SKM-1 treated with dmso at 0.1 percent for 144 hours (cell line): ENCODE data around the gene ACTMAP.

Source experiments
- DNase-seq: peaks from one replicate; lab custom pipeline; 2025; ENCODE audit not compliant: unreplicated experiment; lab: John Stamatoyannopoulos, UW

ACTMAP gene

DNA sequence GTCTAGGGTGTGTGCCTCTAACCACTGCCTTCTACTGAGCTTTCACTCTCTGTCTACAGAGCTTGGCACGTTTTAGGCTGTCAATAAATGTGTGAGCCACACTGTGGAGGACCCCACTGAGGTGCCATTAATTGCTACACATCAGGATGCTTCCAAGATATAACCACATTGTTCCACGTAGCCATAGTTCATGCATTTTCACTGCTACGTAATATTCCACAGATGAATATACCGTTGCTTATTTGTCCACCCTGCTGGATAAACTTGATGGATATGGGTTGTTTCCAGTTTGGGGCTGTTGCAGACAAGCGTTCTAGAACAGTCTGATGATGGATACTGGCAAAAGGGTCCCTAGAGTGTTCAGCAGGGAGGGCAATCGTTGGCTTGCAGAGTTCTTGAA, 48.5 kb downstream of the ACTMAP start:
- DNase-seq, result no peak

DNA sequence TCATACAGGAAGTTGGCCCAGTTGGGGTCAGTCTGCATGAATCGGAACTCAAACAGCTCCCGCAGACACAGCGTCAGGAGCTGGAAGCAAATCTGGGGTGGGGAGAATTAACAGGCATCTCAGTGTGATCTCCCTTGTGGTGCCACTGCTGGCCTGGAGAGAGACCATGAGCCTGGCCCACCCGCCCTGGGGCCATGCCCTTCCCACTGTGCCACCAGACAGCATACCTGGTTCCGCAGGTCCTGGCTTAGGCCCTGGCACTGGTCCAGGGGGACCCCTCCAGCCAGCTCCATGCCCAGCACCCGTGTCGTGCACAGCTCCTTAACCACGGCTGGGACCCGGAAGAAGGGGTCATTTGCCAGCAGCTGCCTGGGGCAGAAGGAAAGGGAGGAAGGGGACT, 50.2 kb downstream of the ACTMAP start:
- DNase-seq, result no peak

DNA sequence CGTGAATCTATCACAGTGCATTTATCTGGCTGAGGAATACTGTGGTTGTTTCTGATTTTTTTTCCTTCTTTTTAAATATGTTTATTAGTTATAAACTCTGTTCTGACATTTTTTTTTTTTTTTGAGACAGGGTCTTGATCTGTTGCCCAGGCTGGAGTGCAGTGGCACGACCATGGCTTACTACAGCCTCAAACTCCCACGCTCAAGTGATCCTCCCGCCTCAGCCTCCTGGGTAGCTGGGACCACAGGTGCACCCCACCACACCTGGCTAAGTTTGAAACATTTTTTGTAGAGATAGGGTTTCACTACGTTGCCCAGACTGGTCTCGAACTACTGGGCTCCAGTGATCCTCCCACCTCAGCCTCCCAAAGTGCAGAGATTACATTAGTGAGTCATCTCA, 53.3 kb downstream of the ACTMAP start:
- no peak for DNase-seq

DNA sequence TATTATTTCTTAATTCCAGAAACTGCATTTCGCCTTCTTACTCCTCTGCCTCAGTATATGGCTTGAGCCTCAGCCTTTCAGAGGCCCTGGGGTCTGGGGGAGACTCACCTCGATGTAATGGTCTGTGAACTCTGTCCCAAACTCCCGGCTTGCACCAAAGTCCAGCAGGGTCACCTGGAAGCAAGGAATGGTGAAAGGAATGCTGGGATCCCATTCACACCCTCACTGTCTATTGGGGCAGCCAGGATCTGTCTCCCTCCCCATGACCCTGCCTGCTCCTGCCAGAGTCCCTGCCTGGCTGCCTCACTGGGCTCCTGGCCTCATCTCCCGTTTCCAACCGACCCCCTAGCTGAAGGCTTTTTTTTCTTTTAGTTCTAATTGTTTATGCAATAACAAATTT, 54.4 kb downstream of the ACTMAP start:
- DNase-seq, result no peak

DNA sequence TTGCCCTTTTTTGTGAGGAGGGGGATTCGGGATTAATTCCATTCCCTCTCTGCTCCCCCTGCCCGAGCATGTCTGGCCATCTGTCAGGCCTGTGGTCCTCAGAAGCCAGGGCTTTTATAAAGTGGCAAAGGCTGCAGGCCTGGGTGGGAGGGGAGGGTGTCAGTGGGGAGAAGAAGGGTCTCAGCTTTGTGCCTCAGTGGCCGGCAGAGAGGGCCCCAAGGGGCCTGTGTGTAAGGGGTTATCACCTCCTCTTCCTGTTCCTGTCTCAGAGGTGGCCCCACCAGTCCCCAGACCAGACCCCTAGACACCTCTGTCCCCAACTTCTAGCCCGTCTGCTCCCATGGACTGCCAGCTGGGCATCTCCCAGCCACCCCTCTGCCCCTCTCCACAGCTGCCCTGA, 56.4 kb downstream of the ACTMAP start:
- no peak for DNase-seq

DNA sequence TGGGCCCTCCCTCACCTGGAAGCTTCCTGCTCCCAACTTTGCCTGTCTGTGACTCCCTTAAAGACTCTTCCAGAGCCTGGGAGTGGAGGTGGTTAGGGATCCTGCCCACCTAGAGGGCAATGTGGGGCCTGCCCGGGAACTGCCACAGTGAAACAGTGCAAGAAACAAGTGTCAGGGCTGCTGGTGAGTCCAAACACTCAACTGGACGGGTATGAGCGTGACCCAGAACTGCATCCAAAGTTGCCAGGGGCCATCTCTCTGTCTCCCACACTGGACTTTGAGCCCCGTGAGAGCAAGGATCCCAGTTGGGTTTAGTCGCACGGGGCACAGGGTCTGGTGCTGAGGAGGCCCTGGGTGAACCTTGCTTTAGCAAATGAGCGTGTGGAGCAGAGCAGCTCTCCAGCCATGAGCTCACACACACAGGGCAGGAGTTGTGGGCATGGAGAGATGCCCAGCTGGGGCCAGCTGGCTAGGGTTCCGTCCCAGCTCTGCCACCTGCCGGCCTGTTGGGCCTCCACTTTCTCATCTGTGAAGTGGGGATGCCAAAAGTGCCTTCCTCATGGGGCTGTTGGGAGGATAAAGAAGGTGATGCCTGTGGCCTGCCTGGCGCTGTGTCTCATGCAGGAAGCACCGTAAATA, 57.0 kb downstream of the ACTMAP start:
- no peak for DNase-seq

DNA sequence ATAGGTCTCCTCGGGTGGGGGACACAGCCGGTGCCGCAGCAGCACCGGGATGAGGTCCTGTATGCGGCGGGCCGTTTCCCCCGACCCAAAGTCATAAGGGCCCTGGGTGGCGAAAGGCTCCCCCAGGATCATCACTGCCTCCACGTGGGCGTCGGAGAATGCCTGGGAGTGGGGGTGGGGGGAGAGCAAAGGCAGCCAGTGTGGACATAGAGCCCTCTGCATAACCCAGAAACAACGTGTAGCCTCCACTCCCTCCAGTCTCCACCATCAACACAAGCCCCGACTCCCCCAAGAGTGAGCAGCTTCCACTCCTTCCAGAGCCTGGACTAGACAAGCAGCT, 58.1 kb downstream of the ACTMAP start:
- DNase-seq, result no peak

DNA sequence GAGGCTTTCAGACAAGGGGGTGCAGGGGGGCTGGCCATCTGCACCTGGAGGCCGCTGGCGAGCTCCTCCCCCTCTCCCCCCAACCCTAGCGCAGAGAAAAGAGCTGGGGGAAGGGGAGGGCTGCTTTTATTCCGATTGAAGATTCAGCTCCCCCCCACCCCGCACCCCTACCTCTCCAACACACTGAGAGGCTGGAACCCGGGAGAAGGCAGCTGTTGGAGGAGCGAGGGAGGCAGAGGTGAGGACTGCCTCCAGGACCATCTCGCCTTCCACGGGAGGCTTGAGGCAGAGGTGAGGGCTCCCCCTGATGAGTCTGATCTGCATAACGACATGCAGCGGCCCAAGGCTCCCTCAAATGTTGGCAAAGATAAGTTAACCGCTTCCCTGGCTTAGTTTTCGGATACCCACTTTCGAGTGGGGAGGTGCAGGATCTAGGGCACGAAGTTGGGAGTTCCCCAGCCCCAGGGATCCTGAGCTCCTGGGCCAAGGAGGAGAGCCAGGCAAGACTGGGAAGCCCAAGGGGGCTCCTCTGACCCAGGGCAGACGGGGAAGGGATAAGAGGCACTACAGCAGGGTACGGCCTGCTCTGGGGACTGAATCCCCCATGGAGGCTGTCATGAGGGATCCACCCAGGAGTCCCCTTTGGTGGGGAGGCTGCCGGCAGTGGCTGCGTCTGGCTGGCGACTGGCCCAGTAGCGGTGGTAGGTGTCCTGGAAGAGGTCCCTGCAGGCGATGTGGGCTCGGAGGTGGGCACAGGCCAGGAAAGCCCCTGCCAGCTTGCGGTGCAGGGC, 58.7 kb downstream of the ACTMAP start:
- no peak for DNase-seq
